ENCODE measurements around the gene CDKL5.

CDKL5 gene

DNA sequence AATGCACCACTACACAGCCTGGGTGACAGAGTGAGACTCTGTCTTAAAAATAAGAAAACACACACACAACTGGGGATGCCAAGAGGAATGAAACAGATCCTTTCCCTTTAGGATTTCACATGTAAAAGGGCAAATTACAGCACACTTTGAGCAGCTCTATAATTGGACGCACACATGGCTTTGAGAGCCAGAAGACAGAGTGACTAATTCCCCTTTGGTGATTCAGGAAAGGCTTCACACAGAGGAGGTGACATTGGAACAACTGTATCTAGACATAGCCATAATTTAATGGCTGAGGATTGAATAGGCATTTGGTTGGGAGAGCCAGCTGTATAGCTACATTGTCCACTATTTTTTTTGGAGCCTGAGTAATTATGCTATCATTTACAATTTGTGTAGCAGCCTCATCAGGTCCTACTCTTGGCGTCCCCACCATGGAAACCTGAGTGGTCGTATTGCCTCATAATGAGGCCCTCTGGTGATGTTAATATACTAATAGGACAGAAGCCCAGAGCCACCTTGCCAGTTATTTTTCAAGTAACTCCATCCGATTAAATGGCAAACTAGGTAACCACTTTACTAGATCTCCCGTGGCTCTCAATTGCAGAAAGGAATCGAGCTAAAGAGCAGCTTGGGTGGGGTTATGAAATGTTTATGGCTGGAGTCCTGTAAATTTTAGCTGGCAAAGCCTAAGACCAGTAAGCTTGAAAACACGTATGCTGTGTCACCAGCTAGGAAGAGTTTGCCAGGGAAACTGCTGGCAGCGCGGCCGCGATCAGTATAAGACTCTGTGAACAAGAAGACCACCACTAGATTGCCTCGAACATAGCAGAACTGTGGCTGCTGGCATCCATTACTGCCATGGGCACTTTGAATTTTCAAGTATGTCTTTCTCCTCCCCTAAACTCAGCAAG lies 273.6 kb downstream of the CDKL5 start:
- DNase-seq (ENCODE audit: low read depth in 3 of 3) = no peak

DNA sequence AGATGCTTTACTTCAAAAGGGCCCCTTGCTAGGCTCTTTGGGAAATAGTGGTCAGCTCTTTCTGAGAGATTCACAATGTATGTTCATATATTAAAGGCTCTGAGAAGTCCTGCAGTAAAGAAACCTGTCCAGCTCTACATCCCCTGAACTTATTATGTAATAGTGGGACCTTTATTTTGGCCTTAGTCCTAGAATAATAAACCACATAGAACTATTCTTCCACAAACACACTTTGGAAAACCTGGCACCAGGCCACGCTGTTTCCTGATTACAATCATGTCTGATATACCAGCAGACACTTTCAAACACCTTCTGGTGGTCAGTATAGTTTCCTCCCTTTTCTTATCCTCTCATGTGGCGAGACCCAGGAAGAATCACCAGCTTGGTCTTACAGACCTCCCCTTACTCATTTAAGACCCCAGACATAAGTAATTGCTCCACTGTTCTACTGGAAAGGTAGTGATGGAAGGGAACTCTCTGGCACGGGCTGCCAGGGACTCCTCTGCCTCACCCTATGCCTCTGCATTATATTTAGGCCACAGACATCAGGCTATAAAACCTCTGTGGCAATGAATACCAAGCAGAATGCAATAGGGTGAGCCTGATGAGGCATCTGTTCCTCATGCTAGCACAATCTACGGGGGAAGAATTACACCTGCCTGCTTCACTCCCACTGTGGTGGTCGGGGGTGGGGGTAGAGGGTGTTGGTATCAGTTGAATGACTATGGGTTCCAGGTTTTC lies 276.4 kb downstream of the CDKL5 start:
- DNase-seq (ENCODE audit: low read depth in 3 of 3) = no peak

DNA sequence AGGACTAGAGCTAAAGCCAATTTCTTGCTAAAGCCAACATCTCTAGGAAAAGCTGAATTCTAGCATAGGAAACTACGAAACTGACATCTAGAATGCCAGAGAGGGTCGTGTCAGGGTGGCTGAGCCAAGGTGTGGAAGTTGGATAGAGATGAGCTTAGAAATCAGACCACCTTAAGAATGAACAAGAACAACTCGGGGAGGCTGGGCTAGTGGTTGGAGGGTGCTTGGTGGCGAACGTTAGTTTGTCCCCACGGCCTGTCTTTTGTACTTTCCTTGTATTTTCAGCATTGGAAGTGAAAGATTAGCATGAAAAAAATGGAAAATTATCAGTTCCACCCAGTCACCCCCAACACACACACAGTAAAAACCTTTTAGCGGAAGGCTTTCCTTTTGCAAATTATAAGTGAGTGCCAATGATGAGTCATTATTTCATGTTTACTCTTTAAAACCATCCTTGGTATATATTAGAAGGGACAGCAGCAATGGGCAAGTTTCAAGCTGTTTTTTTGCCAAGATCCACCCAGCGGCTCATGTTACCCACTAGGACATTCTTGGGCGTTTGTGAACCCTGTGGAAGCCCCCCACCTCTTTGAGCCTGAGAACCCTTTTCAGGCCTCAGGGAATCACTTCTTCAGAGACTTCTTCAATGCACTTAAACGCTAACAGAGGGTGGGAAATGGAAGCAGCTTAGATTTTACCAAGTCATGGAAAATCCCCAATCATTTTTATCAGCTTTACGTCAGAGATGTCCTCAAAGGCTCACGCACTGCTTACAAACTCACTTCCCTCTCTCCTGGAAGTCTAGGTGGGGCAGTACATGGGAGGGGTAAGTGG lies 277.2 kb downstream of the CDKL5 start:
- DNase-seq (ENCODE audit: low read depth in 3 of 3) = no peak

All from stimulated activated CD4-positive, alpha-beta T cell treated with anti-CD3 and anti-CD28 coated beads, TNF-alpha, amount 100 ng/mL, for 24 hours (primary cell).